Breast epithelium (tissue), 4 donors: Measurements from ENCODE around the gene HMGA1. TPM values are rescaled to one million over a fixed set of nuclear protein-coding genes. Genes with fewer than 3 reads are reported as not detected.

ENCODE experiments used
- DNase-seq, 2 donors: peaks; one replicate each; pipeline ENCODE4 v3.0.0-alpha.2; 2019; ENCODE audit warnings: low spot score in 2 of 2
- H3K27ac ChIP-seq, 2 donors: fragments of 200-600 bp; sonication (generic) in 1 of 2; one replicate each; pipeline ENCODE4 v1.5.1; 2016 to 2019; ENCODE audit warnings: mild to moderate bottlenecking in 1 of 2
- H3K27me3 ChIP-seq, 2 donors: fragments of 200-600 bp; sonication (generic) in 1 of 2; one replicate each; pipeline versions ENCODE4 v1.5.1 to v1.6.0; 2017 to 2019; ENCODE audit warnings: control low read depth in 1 of 2, mild to moderate bottlenecking in 1 of 2
- H3K36me3 ChIP-seq: fragments of 200-600 bp; one replicate; pipeline ENCODE4 v1.5.1; 2019
- H3K4me1 ChIP-seq, 2 donors: fragments of 200-600 bp; sonication (generic); one replicate each; pipeline ENCODE4 v1.5.1; 2016 to 2019; ENCODE audit warnings: control low read depth in 1 of 2
- H3K4me3 ChIP-seq, 3 donors: fragments of 200-600 bp; sonication (generic); 1 replicate in 2 of 3; 2 replicates in 1 of 3; pipeline ENCODE4 v1.5.1; 2016 to 2019; ENCODE audit warnings: mild to moderate bottlenecking in 3 of 3, moderate library complexity in 2 of 3
- H3K9me3 ChIP-seq, 2 donors: fragments of 200-600 bp; sonication (generic) in 1 of 2; one replicate each; pipeline ENCODE4 v1.5.1; 2016 to 2019; ENCODE audit warnings: control low read depth in 1 of 2
- CTCF ChIP-seq, 3 donors: fragments of 450-650 bp; IDR thresholded peaks; one replicate each; pipeline ENCODE4 v1.5.1; 2016 to 2017; ENCODE audit warnings: antibody characterized with exemption in 3 of 3, mild to moderate bottlenecking in 3 of 3, moderate library complexity in 3 of 3
- POLR2A ChIP-seq: fragments of 450-650 bp; IDR thresholded peaks from one replicate; pipeline ENCODE4 v1.6.1; 2016; ENCODE audit warnings: antibody characterized with exemption, mild to moderate bottlenecking, moderate library complexity
- POLR2AphosphoS5 ChIP-seq, 3 donors: sonication (generic); formaldehyde crosslinking; IDR thresholded peaks; one replicate each; pipeline ENCODE4 v1.6.1; 2017; ENCODE audit warnings: antibody characterized with exemption in 3 of 3
- intact Hi-C: fragments of 100-400 bp; cut with DNase I; formaldehyde crosslinking; loops from one replicate; pipeline ENCODE4 v1.15.1; 2023; ENCODE audit warnings: low total_unique reads
- total RNA-seq, 3 donors: library from RNA; depleted of rRNA; stranded (reverse); fragments of >200 nt; gene quantifications; one replicate each; pipeline ENCODE4 v1.1.0, GENCODE V29; 2016

The HMGA1 gene
- total RNA-seq, 3 donors from 2014 or later = 10.9 to 20.9 (median 12.8) TPM

GRCh38 chr6:34295721-34296120, 59.0 kb downstream of the HMGA1 start:
- Histone ChIP-seq H3K27ac (no peak overlapping the region), H3K27me3 (no peaks in the 10 kb centered on the region), H3K36me3 (no peaks in the 10 kb centered on the region), H3K9me3 (no peaks in the 10 kb centered on the region), H3K4me3 (no peak overlapping the region), H3K4me1 (no peaks in the 10 kb centered on the region)
- DNase-seq = no peak
- TF ChIP-seq POLR2AphosphoS5 (IDR thresholded peaks at IDR 0.05) (no peak), CTCF (IDR thresholded peaks at IDR 0.05) (no peak), POLR2A (no peak)
- intact Hi-C loops = no loop called here

Other genes starting within 250 kb of the HMGA1 start
- gene GRM4, start 90.8 kb upstream of the HMGA1 start, total RNA-seq = not detected
- 10 to 100 TPM; 22.0 to 25.3 (median 22.8) TPM for gene SMIM29, start 12.1 kb downstream of the HMGA1 start, total RNA-seq
- 10 to 100 TPM; 28.7 to 33.8 (median 29.0) TPM for gene NUDT3, start 155.8 kb downstream of the HMGA1 start, total RNA-seq
- 1,000 to 10,000 TPM; 2,573 to 5,786 (median 4,399) TPM for gene RPS10, start 189.2 kb downstream of the HMGA1 start, total RNA-seq
- gene PACSIN1, start 229.2 kb downstream of the HMGA1 start, total RNA-seq = under 1 TPM in 2 of 3 donors, not detected in 1; 0.29 to 0.33 TPM